Duodenal mucosa (tissue), 2 donors: ENCODE measurements around the gene OR6V1.

Experiments used
- H3K27ac ChIP-seq: one replicate; pipeline ENCODE4 v1.7.0; 2013; ENCODE audit warnings: low read depth, low read length
- H3K27me3 ChIP-seq, 2 donors: one replicate each; pipeline ENCODE4 v1.7.0; 2013; ENCODE audit warnings: low read length in 2 of 2, control low read depth in 1 of 2; ENCODE audit not compliant: insufficient read depth in 2 of 2, control insufficient read depth in 1 of 2
- H3K36me3 ChIP-seq, 2 donors: one replicate each; pipeline ENCODE4 v1.7.0; 2013; ENCODE audit warnings: low read length in 2 of 2, control low read depth in 1 of 2; ENCODE audit not compliant: insufficient read depth in 2 of 2, control insufficient read depth in 1 of 2
- H3K4me1 ChIP-seq, 2 donors: one replicate each; pipeline ENCODE4 v1.7.0; 2013; ENCODE audit warnings: low read length in 2 of 2, control low read depth in 1 of 2; ENCODE audit not compliant: insufficient read depth in 2 of 2, control insufficient read depth in 1 of 2
- H3K4me3 ChIP-seq, 2 donors: one replicate each; pipeline ENCODE4 v1.7.0; 2013; ENCODE audit warnings: low read length in 2 of 2, low read depth in 1 of 2
- H3K9ac ChIP-seq, 2 donors: one replicate each; pipeline ENCODE4 v1.7.0; 2013; ENCODE audit warnings: low read length in 2 of 2, low read depth in 1 of 2
- H3K9me3 ChIP-seq, 2 donors: one replicate each; pipeline ENCODE4 v1.7.0; 2013; ENCODE audit warnings: low read length in 2 of 2, control low read depth in 1 of 2; ENCODE audit not compliant: control insufficient read depth in 1 of 2

Gene OR6V1

DNA sequence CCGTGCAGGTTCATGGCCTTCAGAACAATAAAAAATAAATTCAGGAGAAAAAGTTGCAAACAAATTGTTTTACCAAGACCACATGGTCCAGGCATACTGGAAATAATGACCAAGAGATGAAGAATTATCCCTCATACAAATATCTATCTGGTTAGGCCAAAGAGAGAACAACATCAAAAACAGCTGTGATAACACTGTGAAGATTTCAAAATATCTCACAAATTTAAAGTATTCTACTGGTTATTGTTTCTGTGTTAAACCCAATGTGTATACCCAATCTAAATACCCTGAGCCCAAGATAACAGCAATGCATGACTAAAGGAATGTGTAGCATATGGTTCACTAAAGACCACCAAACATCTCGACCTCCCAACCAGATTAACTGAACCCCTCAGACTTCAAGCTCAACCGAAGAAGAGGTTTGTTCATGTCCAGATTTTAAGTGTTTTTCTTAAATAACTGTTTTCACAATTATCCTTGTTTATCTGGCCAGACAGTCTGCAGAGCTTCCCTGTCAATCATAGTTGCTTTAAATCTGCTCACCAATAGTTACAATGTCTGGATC, 36.1 kb upstream of the OR6V1 start:
- H3K4me1 ChIP-seq: no peaks in the 10 kb centered on the region
- no peak overlapping the region for H3K4me3 ChIP-seq
- no peak overlapping the region for H3K27ac ChIP-seq
- no peaks in the 10 kb centered on the region for H3K36me3 ChIP-seq
- no peak overlapping the region for H3K9ac ChIP-seq
- H3K27me3 ChIP-seq: no peaks in the 10 kb centered on the region
- H3K9me3 ChIP-seq: no peaks in the 10 kb centered on the region

DNA sequence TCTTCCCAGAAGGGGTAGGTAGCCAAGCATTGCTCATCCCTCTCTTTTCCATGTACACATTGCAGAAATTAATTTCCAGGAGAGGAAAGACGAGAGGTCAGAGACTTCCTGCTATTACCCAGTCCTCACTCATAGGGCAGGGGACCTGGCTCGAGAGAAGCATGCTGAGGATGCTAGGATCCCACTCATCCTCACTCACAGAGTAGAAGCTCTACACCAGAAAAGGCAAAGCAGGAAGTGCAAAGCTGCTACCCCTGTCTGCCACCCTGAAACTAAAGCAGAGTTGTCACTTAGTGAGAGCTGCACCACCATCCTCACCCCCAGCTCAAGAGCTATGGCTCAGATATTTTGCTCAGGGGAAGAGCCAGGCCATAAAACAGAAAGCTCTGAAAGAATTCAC, 35.1 kb upstream of the OR6V1 start:
- no peak overlapping the region for H3K4me3 ChIP-seq
- H3K9me3 ChIP-seq: no peaks in the 10 kb centered on the region
- no peak overlapping the region for H3K9ac ChIP-seq
- H3K27ac ChIP-seq: no peak overlapping the region
- H3K27me3 ChIP-seq: no peaks in the 10 kb centered on the region
- no peaks in the 10 kb centered on the region for H3K36me3 ChIP-seq
- no peaks in the 10 kb centered on the region for H3K4me1 ChIP-seq

DNA sequence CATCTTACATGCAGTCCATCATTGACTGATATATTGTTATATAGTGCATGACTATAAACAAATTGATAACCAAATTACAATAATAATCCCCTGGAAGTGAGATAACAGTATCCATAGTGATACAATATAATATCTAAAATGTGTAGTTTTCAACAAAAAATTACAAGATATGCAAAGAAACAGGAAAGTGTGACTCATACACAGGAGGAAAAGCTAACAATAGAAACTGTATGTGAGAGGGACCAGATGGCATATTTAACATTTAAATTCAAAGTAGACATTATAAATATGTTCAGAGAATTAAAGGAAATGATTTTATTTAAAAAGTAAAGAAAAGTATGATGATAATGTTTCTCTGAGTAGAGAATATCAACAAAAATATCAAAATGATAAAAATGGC, 33.2 kb upstream of the OR6V1 start:
- no peak overlapping the region for H3K9ac ChIP-seq
- no peaks in the 10 kb centered on the region for H3K4me1 ChIP-seq
- no peaks in the 10 kb centered on the region for H3K9me3 ChIP-seq
- H3K27ac ChIP-seq: no peak overlapping the region
- no peak overlapping the region for H3K4me3 ChIP-seq
- no peaks in the 10 kb centered on the region for H3K27me3 ChIP-seq
- H3K36me3 ChIP-seq: no peaks in the 10 kb centered on the region

DNA sequence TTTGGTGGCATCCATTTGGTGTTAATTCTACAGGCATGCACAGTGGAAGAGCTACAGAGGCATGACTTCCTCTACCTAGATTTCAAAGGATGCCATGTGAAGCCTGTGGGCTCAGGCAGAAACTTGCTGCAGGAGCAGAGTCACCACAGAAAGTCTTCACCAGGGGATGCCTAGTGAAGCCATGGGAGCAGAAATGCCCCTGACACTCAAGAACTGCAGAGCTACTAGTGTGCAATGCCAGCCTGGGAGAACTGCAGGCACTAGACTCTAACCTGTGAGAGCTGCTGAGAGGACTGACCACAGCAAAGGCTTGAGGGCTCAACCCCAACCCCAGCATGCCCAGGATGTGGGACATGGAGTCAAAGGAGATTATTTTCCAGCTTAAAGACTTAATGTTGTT, 29.1 kb upstream of the OR6V1 start:
- no peaks in the 10 kb centered on the region for H3K9me3 ChIP-seq
- no peak overlapping the region for H3K4me3 ChIP-seq
- H3K4me1 ChIP-seq: no peaks in the 10 kb centered on the region
- H3K27ac ChIP-seq: no peak overlapping the region
- H3K27me3 ChIP-seq: no peaks in the 10 kb centered on the region
- no peaks in the 10 kb centered on the region for H3K36me3 ChIP-seq
- H3K9ac ChIP-seq: no peak overlapping the region

DNA sequence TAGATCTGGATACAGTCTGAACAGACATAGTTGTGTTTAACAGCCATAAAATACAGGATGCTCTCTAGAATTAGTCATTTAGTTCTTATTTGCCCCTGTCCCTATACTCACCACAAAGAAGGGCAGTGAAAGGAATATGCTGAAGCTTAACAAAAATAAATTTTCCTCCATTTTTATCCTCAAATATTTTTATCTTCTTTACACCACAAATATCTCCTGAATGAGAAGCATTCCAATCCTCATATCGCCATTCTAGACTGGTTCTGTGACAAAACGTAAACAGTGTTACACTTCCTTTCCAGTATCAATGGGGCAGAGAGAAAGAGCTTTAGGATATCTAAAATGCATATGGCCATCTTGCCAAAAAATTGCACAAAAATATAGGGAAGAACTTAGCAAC, 26.8 kb upstream of the OR6V1 start:
- Histone ChIP-seq H3K27ac (no peak overlapping the region), H3K4me1 (no peaks in the 10 kb centered on the region), H3K36me3 (no peaks in the 10 kb centered on the region), H3K4me3 (no peak overlapping the region), H3K27me3 (no peaks in the 10 kb centered on the region), H3K9ac (no peak overlapping the region), H3K9me3 (no peaks in the 10 kb centered on the region)

DNA sequence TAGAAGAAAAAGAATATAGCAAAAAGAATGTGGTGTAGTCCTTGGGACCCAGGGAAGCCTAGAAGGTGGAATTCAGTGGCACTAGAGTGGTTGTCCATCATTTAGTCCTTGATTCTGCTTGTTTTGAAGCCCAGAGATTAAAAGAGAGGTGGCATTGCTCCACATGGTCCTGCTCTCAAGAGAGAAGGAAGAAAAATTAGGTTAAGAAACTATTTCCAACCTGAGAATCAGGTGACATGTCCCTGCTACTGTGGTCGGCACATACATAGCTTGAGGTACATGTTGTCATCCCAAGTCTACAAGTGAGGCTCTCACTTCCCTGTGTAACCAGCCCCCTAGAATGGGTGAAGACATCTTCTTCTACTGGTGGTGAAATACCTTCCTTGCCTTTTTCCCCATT, 25.1 kb upstream of the OR6V1 start, which contains the start of gene OR9A2:
TSS of gene OR9A2 (minus strand) at position 101 of the 400 bp plus-strand sequence. CDS start at position 101, 0 bp downstream.
- H3K9ac ChIP-seq: no peak within 1 kb of the TSS

DNA sequence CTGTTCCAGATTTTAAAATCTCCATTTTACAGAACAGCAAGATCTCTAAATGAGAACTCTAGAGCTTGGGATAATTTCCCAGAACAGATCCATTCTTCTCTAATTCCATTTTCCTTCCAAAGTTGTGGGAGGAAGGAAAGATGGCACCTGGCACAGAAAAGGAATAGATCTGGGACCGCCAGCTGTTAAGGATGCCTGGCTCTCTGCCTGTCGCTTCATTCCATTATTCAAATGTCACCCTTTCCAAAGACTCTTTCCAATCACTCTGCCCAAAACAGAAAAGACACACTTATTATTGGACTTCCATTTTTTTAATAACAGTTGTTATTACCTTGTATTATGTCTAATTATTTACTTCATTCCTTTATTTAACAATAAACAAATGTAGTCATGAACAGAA, 24.5 kb upstream of the OR6V1 start:
- H3K9me3 ChIP-seq: no peaks in the 10 kb centered on the region
- H3K27ac ChIP-seq: no peak overlapping the region
- no peaks in the 10 kb centered on the region for H3K36me3 ChIP-seq
- H3K4me3 ChIP-seq: no peak overlapping the region
- no peak overlapping the region for H3K9ac ChIP-seq
- no peaks in the 10 kb centered on the region for H3K27me3 ChIP-seq
- no peaks in the 10 kb centered on the region for H3K4me1 ChIP-seq

More for the DNA sequence above, 25.1 kb upstream of the OR6V1 start, which contains the start of gene OR9A2:
- no peak within 1 kb of the TSS for H3K27ac ChIP-seq
- H3K36me3 ChIP-seq: no peaks in the 10 kb centered on the region
- H3K4me3 ChIP-seq: no peak within 1 kb of the TSS
- H3K9me3 ChIP-seq: no peaks in the 10 kb centered on the region
- H3K27me3 ChIP-seq: no peaks in the 10 kb centered on the region
- H3K4me1 ChIP-seq: no peaks in the 10 kb centered on the region

DNA sequence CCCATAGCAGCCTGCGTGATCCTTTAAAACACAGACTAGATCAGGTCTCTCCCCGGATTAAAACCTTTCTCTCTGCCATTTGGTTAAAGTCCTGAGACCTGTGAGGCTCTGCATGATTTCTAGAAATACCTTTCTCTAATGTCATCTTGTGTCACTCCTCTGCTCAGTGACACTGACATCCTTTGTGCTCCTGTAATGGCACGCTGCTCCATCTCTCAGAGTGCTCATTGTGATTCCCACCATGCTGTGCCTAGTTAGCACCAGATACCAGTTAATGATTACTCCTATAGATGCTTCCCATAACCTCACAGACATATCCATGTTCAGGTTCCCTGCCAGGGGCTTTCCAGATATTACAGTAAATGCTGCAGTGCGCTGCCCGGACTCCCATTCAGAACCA, 13.5 kb upstream of the OR6V1 start:
- no peak overlapping the region for H3K4me3 ChIP-seq
- peaks cover 0 to 2% of the 10 kb centered on the region in 2 donors for H3K9me3 ChIP-seq
- no peak overlapping the region for H3K27ac ChIP-seq
- peaks cover 11 to 18% of the 10 kb centered on the region in 2 donors for H3K4me1 ChIP-seq
- no peaks in the 10 kb centered on the region for H3K36me3 ChIP-seq
- no peaks in the 10 kb centered on the region for H3K27me3 ChIP-seq
- no peak overlapping the region for H3K9ac ChIP-seq

DNA sequence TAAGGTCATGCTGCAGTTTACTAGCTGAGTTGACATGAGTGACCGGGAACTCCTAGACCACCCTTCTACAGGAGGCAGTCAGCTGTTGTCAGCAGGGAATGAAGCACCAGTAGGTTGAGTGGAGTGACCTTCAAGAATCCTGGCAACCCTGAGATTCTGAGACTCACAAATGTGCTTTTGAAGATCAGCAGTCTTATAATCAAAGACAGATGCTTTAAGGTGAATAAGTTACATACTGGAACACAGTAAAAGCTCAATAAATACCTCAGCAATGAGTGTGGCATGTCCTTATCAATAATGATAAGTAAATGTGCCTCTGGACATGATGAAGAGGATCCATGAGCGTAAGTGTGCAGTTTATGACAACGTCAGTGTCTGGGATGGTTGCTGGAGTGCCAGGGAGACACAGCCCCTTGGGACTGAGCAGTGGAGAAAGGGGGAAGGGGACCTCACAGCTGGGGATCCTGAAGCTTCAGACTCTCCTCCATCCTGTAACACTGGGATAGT, 11.9 kb upstream of the OR6V1 start:
- no peak overlapping the region for H3K9ac ChIP-seq
- no peak overlapping the region for H3K4me3 ChIP-seq
- no peaks in the 10 kb centered on the region for H3K9me3 ChIP-seq
- H3K27me3 ChIP-seq: no peaks in the 10 kb centered on the region
- H3K4me1 ChIP-seq: peaks cover 11 to 18% of the 10 kb centered on the region in 2 donors
- no peaks in the 10 kb centered on the region for H3K36me3 ChIP-seq
- H3K27ac ChIP-seq: no peak overlapping the region

DNA sequence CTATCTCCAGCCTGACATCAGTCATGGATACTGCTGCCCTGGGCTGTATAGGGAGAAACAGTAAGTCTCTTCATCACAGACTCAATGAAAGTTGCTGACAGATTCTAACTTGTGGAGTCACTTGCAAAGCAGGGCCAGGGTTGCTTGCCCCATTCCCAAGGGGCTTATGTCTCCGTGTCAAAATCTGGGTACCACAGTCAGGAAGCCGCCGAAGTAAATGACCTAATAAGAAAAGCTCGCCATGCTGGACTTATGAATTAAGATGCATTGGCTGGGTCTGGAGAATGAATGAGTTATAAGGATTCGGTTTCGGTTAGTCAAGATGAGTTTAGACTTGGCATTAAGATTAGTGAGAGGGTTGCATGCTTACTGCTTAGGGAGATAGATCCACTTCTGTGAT, 10.8 kb upstream of the OR6V1 start:
- Histone ChIP-seq H3K36me3 (no peaks in the 10 kb centered on the region), H3K9me3 (no peaks in the 10 kb centered on the region), H3K4me1 (peaks cover 11 to 18% of the 10 kb centered on the region in 2 donors), H3K27me3 (no peaks in the 10 kb centered on the region), H3K9ac (no peak overlapping the region), H3K27ac (no peak overlapping the region), H3K4me3 (no peak overlapping the region)
